ENCODE data around the gene DLK1.

The DLK1 gene

GRCh38 chr14:100777366-100777817 is 50.7 kb downstream of the DLK1 start:
- no peak for DNase-seq (ENCODE audit: low spot score)

DNA sequence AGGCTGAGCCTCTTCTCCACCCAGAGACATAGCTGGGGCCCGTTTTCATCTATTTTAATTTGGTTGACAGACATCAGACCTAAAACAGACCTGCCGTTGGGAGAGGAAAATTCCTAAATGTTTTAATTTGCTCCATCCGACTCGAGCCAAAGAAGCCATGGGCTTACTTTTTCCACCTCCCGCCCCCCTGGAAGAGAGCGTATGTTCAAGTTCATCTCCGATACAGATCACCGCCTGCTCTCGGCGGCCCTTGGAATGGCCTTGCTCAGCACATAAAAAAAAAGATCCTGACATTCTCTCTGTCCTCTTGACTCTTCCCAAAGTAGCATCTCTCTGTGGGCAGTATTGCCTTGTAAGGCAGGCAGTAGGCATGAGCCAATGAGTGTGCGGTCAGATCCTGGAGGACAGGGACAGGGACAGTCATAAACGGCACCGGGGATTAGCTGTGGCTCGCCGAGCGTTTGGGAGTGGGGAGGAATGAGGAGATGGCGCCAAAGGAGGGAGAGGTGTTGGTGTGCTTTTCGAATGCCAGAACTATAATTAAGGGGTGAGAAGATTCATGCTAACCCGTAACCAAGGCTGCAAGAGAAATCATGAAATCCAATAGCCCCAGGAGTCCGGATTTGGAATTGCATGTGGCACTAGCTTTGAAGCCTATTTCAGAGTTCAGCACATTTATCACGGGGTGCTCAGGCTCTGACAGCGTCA is 51.3 kb downstream of the DLK1 start:
- peak; percentile 67 for DNase-seq (ENCODE audit: low spot score)

- DNase-seq (ENCODE audit: low spot score): peak; percentile 66
Measured at GRCh38 chr14:100778526-100778882, 51.8 kb downstream of the DLK1 start.

GRCh38 chr14:100778951-100779690 is 52.4 kb downstream of the DLK1 start:
- DNase-seq (ENCODE audit: low spot score): no peak

DNA sequence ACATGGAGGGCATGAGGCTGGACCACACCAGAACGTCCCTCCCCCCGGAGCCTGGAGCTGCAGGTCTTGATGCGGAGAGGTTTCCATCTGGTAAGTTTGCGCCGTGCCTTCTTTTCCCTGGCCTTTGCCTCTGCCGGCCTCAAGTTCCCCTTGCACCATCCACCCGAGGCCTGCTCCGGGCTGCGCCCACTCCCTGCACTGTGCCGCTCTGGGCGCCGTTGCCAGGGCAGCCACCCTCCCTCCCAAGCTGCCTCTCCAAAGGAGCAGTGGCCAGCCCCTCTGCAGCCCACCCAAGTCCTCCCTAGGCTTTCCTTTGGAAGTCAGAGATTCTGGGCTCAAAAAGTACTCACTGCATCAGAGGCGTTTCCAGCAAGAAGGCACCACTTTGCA is 53.0 kb downstream of the DLK1 start:
- DNase-seq (ENCODE audit: low spot score): no peak

GRCh38 chr14:100780246-100780645 is 53.6 kb downstream of the DLK1 start:
- DNase-seq (ENCODE audit: low spot score): no peak

- no peak for DNase-seq (ENCODE audit: low spot score)
Measured at GRCh38 chr14:100780646-100781355, 54.1 kb downstream of the DLK1 start.

- peak; percentile 23 for DNase-seq (ENCODE audit: low spot score)
Measured at GRCh38 chr14:100781952-100782351, 55.3 kb downstream of the DLK1 start.

GRCh38 chr14:100782516-100783320 is 56.0 kb downstream of the DLK1 start:
- peak; percentile 42 for DNase-seq (ENCODE audit: low spot score)

DNA sequence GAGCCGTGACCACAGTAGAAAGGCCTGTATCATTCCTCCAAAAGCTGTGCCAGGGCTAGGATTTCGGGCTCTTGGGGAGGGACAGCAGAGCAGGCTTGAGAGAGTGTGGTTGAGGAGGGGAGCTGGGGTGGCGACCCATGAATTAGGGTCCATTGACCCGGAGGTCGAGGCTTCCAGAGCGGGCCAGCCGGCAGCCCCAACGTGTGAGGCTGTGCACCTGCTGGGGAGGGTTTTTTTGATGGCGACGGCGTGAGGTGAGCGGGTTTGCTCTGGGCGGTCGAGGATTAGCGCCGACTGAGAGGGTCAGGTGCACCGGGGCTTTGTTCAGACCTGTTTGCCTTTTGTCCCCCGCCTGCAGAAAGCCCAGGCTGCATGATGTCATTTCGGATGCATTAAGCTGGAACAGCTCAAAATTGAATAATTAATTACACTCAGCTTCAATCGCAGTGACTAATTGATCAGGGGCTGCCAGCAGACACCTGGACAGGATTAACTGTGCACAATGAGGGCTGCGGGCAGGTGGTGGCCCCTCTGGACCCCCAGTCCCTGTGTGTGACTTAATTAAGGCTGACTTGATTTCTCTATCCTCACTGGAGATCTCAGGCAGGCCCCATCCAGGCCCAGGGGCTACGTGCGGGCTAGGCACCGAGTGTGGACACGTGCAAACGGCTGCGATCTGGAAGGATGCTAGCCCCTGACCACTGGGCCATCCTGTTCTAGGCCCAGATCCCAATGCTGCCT is 57.1 kb downstream of the DLK1 start:
- DNase-seq (ENCODE audit: low spot score): peak; percentile 31

DNA sequence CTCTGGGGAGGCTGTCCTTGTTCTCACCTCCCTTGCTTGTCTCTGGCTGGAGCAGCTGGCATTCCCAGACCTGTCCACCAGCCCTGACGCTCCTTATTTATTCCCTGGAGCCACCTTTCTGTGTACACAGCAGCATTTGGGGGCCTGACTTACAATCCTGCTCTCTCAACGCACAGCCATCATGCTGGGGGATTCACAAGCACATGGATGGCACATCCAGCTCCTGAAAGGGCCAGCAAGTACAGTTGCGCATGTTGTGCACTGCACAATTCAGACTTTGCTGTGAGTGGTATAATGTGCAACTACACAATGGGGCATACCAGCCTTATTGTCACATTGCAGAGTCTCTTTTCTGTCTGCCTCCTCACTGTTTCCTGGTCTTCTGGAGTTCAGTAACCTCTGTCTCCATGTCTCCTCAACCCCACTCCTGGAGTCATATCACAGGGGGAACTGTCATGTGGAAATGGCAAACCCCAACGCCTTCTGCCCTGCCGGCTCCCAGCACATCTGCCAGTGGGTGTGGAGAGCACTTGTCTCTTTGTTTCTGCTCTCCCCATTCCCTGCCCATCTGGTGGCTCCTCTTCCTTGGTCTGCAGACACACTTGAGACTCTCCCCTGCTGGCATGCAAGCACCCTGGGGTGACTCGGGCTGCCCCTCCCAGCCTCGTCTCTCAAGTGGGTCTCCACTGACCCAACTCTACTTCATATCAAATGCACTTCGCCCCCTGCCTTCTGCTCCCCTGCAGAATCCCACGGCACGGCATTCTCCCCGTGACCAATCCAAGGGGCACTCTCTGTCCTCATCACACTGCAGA is 58.0 kb downstream of the DLK1 start:
- DNase-seq (ENCODE audit: low spot score): peak; percentile 41

DNA sequence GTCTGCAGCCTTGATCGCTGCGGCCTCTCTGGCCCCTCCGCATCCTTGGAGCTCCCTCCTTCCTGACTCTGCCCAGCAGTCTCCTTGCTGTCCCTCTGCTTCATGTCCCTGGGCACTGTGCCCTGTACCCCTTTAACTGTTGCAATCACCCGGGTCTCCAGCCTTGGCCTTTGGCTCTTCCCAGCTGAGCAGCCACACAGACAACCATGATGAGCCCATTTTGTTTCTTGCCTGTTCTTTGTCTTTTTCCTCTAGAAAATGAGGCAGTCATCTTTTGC is 58.6 kb downstream of the DLK1 start:
- peak; percentile 12 for DNase-seq (ENCODE audit: low spot score)

DNA sequence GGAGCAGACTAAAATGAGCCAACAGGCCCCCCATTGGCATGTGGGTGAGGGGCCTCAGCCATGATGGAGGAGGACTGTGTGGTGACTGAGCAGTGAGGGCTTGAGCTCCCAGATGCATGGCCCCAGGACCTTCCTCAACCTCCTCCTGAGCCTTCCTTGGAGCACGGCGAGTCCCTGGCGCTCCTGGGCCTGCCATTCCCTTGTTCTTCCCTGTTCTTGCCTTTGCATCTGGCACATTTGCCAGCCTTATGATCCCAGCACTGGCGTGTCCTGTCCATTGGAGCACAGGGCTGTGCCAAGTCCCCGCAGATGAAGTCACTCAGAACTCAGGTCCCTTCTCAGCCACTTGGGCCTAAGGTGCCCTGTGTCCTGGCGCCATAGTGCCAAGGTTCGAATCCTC is 58.9 kb downstream of the DLK1 start:
- DNase-seq (ENCODE audit: low spot score): peak; percentile 56

DNA sequence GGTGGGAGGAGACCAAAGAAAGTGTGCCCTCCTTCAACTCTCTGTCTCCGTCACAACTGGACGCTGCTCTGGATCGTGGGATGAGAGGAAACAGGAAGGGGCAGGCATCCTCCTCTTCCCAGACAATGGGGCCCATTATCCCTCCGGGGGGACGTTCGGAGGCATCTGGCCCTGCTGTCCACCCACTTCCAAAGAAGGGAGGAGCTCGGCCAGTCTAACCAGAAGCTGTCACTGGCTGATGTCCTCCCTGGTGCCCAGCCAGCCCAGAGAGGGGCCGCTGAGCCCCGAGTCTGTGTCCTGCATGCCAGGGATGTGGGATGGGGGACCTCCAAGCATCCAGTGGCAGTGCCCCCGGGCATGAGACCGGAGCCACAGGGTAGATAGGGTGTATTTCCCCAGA is 59.4 kb downstream of the DLK1 start:
- DNase-seq (ENCODE audit: low spot score): no peak

DNA sequence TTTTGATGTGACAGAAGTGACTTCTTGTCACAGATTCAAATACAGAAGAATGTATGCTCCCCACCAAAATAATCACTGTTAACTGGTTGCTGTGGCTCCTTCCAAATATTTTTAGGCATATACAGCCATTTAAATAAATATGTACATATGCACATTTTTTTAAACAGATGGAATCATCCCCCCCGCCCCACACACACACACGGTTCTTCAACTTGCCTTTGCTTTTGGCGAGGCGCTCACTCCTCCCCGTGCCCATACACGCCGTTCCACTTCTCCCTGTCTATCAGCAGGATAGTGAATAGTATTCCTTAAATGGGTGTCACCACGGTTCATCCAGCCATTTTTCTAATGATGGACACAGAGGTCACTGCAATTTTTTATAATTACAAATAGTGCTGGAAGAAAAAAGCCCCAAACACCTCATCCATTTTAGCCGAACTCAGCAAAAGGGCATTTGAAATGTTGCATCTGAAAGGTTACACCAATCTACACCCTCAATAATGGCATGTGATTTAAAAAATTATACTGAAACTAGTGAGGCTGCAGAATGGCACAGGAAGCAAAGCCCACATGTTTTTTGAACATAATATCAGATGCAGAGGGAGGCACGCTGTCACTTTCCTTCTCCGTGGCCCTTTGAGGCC is 60.0 kb downstream of the DLK1 start:
- DNase-seq (ENCODE audit: low spot score): no peak

DNA sequence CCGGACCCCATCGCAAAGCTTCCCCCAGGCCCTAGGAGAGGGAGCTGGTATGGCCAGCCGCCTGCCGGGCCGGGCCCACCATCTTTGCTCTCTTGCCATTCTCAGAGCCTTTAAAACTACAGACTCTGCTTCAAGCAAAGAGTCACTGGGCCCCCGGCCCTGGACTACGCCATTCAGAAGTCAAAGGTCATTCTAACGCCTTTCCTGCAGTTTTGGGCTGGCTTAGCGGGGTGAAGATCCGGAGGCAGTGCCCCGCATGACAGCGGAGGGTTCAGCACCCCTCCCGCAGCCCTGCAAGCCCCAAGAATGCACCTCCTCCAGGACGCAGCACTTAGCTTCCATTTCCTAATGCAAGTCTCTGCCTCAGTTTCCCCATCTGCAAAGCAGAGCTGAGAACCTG is 61.0 kb downstream of the DLK1 start:
- no peak for DNase-seq (ENCODE audit: low spot score)
